ENCODE measurements around the gene LAMTOR4.
A peak's percentile ranks its signal among the peaks of the same experiment; 100 is the strongest.
"Not testable (repeated sequence)": the region's sequence is repeated elsewhere in the genome, so short reads cannot be mapped to it uniquely, and the experiment has no call there.

The LAMTOR4 gene

DNA sequence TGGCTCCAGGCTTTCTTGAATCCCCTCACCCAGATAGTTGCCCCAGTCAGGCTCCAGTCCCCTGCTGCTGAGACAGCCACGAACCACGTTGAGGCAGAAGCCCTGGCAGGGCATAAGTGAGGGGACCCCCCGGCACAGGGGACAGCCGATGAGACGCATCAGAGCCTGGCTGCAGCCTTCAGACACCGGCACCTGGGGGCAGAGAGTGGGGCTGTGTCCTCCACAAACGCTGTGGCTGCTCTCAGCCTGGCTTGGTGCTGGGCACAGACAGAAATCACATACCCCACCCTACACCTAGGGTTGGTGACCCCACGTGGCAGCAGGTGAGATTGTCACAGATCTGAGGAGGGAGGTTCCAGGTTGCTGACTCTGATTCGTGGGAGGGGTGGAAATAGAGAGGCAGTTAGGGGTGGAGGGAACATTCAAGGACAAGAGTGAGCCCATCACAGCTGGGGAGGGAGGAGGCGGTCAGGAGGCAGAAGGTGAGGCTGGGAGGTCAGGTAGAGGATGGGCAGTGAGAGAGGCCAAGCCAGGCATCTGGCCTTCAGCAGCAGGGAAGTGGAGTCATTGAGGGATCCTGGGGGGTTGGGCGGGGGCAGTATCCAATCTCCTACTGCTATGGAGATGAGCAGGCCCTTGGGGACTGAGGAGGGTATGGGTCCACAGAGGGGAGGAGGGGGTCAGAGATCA is 25.2 kb downstream of the LAMTOR4 start:
- DNase-seq, result no peak

DNA sequence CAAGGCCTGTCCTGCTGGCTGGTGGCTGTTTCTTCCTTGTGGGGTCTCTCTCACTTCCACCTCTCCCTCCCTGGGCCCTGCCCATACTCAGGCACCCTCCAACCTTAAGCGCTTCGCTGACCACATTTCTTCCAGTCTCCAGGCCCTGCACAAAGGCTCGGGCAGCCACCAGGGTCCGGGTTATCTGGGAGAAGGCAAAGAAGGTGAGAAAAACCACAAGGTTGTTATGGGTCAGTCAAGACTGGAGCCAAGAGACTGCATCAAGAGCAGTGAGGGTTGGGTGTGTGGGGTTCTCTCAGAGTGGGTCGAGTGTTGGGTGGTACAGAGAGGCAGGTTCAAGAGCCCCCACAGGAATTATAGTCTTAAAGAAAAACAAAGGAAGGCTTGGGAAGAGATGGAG is 25.9 kb downstream of the LAMTOR4 start:
- no peak for DNase-seq

DNA sequence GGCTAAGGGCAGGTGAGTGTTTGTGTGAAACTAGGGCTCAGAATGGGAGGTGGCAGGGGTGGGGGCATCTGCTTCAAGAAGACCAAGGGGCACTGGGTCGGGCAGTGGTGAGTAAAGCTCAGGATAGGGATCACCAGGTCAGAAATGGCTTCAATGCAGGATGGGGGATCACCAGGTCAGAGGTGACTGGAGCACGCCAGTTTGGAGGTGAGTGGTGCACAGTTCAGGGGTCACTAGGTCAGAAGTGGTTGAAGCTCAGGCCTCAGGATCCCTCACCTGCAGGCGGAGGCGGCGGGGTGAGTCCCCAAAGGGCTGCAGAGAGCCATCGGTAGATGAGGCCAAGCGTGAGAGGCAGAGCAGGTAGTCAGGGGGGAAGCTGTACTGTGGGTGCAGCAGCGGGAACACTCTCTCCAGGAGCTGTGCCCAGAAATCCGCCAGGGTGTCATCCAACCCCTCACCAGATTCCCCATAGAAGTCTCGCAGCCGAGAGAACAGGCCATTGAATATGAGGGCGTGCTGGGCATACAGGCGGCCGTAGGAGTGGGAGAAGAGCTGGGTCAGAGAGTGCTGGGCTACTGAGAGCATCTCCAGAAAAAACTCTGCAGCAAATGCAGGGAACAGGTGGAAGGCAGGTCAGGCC is 26.7 kb downstream of the LAMTOR4 start:
- no peak for DNase-seq

DNA sequence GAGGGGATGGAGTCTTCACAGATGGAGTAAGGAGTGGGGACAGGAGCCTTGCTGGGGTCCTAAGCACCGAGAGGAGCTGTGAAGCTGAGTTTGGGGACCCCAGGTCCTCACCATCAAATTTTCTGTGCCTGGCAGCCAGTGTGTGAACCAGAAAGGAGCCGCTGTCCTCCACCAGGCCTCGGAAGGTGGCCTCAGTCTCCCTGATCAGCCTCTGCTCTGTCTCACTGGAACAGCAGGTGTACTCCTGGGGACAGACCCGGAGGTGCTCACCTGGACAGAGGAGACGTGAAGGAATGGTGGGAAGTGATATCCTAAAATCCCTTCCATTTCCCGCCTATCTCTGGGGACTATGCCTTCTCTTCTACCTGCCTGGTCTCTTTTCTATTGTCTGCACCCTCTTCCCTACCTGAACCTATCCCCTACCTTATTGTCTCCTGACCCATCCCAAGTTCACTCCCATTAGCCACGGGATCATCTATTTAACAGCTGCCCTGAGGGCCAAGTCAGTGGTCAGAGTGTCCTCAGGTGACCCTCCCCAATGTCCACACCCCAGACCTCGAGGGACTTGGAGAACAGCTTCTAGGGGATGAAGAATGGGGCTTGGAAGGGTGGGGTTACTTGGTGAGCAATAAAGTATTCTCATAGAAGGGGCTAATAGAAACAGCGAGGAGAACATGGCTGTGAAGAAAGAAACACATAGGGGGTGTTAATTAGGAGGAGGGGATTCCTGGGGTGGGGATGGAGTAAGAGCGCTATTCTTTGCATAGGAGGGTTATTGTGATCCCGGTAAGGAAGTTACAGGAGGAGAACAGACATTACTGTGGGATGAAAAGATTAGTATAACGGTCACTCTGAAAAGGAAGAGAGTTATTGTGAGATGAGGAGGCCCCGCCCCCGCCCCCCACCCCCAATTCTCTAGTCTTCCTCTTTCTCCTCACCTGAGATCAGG is 27.7 kb downstream of the LAMTOR4 start:
- no peak for DNase-seq

DNA sequence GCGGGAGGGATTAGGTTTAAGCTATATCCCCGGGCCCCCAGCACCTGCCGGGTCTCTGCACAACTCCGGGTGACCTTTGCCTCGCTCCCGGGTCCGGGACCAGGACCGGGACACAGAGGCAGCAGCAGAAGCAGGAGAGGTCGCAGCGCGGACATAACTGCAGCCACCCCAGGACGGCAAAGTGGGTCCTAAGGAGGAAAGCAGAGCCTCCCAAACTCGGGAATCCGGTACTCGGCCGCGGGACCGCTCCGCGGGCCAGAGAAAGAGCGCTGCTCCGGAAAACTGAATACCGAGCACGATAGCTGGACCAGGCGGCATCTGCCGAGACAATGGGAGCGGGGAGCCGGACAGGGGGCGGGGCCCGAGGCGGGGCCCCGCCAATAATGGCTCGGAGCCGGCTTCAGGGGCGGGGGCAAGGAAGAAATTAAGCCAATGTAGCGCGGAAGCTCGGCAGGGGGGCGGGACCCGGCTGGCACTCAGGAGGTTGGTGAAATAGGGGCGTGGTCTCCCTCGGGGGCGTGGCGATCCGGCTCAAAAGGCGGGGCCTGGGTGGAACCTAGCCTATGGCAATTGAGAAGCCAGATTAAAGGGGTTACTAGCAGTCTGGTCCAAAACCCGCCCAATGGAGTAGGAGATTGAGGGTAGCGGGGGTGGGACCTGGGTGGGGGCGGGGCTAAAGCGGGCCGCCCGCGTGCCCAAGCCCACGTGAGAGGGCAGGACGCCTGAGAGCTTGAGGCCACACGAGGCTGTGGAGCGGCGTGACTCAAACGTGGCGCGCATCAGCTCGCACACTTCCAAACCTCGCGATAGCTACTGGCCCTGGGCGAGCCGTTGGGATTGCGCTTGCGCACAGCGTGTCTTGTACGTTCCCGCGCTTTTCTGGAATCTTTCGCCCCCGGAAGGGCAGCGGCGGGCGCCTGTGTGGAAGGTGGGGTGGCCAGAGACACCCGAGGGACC is 28.6 kb downstream of the LAMTOR4 start, which contains the start of the genes GPC2 and STAG3:
GPC2 (minus strand) TSS at position 337 of the 957 bp plus-strand sequence; CDS start at position 155, 182 bp downstream.
STAG3 (plus strand) TSS at position 874 of the 957 bp plus-strand sequence. CDS start 2,639 bp downstream, outside the sequence.
- peak; percentile 46 for DNase-seq

DNA sequence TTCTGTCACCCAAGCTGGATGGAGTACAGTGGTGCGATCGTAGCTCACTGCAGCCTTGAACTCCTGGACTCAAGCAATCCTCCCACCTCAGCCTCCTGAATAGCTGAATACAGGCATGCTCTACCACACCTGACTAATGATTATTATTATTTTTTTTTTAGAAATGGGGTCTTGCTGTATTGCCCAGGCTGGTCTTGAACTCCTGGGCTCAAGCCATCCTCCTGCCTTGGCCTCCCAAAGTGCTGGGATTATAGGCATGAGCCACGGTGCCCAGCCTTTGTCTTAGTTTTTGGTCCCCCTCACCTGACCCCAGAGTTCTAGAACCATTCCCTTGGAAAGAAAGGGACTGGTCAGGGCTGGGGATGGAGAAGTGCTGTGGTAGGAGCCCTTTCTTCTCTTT is 31.4 kb downstream of the LAMTOR4 start:
- not testable (repeated sequence) for DNase-seq

DNA sequence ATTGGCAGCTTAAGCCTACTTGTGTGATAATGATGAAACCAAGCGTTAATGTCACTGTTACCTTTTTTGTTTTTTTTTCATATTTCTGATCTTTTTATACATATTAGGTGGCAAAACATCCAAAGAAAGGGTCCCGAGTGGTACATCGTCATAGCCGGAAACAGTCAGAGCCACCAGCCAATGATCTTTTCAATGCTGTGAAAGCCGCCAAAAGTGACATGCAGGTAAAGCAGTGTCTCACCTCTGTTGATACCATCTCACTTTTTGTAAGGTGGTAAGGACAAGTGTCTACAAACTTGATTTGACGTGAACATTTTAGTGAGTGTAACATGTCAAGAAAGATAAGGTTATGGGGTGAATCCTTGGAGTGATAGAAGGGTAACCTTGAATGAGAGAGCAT is 33.9 kb downstream of the LAMTOR4 start:
- not testable (repeated sequence) for DNase-seq

DNA sequence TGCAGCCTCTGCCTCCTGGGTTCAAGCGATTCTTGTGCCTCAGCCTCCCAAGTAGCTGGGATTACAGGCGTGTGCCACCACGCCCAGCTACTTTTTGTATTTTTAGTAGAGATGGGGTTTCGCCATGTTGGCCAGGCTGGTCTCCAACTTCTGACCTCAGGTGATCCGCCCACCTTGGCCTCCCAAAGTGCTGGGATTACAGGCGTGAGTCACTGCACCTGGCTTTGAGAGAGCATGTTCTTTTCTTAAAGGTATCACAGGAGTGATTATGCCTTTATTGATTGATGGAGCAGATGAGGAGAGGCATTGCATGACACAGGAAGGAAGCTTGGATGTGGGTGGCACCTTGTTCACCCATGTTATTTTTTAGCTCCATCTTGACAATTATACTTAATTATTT is 34.4 kb downstream of the LAMTOR4 start:
- not testable (repeated sequence) for DNase-seq

DNA sequence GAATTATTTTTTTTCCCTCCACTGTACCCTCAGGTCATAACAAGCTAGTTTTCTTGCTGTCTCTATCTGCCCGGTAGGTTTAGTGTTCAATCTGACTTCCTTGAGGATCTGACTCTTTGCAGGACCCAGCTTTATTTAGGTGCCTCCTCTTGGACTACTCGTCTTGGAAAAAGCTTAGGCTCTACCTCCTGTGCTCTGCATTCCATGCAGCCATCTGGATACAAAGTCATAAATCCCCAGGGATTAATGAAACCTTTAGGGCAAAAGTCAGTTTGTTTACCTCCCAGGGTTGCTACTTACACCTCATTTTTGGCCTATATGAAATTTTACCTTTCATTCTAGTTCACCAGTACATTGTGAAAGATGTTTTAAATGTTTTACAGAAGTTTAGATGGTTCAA is 37.0 kb downstream of the LAMTOR4 start:
- DNase-seq, result no peak

DNA sequence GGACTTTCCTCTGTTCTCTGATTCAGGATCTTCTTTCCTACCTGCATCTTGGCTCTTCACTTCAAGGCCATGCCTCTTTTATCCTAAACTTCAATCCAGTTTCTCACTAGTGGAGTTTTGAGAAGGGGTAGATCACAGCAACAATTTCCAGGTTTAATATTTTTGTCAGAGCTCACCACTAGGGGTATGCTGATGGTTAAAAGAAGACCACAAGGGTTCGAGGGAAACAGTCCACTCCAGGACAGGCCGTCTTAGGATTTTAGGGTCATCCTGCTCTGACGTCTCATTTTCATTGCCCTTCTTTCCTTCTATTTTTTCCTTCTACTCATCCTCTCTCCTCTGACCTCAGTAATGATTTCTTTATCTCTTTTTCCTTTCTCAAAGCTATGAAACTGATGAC is 40.3 kb downstream of the LAMTOR4 start:
- no peak for DNase-seq

DNA sequence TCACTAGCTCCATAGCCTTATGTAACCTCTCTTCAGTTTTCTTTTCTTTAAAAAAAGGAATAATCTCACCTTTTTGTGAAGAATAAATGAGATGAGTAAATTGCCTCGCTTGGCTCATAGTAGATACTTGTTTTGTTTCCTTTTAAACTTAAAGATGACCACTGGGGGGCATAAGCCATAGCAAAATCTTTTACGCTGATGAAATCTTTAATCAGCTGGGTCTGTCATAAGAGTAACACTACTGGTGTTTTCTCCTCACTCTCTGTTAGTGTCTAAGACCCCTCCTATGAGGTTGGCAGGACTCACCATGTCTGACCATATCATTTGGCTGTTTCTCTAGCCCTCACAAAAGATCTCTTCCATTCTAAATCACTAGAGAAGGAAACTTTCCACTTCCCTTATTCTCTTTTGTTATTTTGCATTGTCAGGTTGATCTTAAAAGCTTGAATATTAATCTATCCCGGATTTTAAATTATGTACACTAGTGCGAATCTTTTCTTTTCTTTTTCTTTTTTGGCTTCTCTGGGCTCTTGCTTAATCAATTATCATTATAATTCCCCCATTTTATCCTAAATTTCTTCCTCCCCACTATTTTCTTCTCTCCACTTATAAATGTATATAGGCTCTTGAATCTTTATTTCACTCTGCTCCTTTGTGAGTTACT is 41.5 kb downstream of the LAMTOR4 start:
- no peak for DNase-seq

DNA sequence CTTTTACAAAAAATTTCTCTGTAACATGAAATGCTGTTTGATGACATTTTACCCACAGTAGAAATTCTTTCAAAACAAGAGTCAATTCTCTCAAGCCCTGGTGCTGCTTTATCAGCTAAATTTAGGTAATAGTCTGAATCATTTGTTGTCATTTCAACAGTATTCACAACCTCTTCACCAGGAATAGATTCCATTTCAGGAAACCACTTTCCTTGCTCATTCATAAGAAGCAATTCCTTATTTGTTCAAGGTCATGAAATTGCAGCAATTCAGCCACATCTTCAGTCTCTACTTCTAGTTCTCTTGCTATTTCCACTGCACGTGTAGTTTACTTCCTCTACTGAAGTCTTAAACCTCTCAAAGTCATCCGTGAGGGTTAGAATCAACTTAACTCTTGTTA is 43.1 kb downstream of the LAMTOR4 start:
- peak; percentile 68 for DNase-seq

DNA sequence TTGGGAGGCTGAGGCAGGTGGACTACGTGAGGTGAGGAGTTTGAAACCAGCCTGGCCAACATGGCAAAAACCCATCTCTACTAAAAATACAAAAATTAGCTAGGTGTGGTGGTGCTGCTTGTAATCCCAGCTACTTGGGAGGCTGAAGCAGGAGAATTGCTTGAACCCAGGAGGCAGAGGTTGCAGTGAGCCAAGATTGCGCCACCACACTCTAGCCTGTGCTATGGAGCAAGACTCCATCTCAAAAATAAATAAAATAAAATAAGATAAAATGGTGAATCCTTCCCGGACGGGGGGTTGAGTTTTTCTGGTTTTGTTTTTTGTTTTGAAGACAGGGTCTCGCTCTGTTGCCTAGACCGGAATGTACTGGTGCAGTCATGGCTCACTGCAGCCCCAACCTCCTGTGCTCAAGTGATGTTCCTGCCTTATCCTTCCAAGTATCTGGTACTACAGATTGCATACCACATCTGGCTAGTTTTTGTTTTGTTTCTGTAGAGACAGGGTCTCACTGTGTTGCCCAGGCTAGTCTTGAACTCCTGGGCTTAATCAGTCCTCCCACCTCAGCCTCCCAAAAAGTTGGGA is 43.7 kb downstream of the LAMTOR4 start:
- DNase-seq, result not testable (repeated sequence)

DNA sequence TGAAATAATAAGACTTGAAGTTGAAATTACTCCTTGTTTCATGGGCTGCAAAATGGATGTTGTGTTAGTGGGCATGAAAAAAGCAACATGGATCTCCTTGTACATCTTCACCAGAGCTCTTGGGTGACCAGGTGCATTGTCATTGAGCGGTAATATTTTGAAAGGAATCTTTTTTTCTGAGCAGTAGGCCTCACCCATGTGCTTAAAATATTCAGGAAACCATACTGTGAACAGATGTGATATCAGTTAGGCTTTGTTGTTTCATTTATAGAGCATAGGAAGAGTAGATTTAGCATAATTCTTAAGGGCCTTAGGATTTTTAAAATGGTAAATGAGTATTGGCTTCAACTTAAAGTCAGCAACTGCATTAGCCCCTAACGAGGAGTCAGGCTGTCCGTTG is 44.3 kb downstream of the LAMTOR4 start:
- no peak for DNase-seq

DNA sequence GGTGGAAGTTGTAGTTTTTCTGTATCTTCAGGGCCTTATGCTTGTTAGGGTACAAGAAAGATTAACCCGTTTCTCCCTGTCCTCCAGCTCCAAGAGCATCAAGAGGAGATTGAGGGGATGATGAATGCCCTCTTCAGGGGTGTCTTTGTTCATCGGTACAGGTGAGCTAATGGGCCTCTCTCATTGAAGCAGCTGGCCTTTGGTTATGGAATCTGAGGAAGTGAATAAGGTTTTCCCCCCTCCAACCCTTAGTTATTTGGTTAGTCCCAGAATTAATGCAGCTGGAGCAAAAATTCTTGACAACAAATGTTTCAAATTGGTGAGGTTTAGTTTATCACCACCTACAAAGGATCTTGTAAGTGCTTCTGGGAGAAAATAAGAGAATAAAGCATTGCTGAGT is 46.5 kb downstream of the LAMTOR4 start:
- DNase-seq, result no peak

DNA sequence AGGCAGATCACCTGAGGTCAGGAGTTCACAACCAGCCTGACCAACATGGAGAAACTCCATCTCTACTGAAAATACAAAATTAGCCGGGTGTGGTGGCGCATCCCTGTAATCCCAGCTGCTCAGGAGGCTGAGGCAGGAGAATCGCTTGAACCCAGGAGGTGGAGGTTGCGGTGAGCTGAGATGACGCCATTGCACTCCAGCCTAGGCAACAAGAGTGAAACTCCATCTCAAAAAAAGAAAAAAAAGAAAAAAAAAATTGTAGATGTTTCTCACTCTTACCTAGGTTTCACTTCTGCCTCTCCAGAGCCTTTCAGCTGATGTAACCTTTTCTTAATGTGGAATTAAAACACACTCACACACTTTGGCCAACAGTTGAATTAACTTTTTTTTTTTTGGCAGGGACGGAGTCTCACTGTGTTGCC is 47.2 kb downstream of the LAMTOR4 start:
- DNase-seq, result not testable (repeated sequence)

DNA sequence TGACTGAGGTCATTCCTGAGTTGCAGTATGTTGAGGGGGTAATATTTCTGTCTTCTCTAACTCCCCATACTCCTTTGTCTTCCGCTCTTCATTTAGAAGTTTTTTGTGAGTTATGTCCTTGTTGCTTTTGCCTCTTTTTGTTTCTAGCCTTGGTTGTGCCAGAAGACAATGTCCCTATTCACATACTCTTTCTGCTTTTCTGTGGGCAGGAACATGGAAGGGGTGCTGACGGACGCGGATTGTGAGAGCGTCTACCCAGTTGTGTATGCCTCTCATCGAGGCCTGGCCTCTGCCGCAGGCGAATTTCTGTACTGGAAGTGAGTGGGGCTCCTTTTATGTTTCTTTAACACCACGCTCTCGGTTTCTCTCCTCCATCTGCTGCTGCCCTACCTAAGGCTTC is 49.5 kb downstream of the LAMTOR4 start:
- DNase-seq, result no peak

DNA sequence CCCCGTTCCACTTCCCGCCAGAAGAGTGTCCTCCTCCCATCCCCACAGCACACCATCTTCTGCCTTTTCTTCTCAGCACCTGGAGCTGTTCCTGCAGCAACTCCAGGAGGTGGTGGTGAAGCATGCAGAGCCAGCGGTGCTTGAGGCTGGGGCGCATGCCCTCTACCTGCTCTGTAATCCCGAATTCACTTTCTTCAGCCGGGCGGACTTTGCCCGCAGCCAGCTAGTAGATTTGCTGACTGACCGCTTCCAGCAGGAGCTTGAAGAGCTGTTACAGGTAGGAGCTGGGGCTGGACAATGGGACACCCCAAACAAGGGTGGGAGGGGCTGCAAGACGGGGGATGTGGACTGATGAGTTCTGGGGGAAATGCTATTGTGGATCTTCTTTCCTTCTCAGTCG is 52.0 kb downstream of the LAMTOR4 start:
- DNase-seq, result no peak
